Endothelial cell of umbilical vein (primary cell): ENCODE measurements around the gene SCAP.

Experiments used
- EZH2 ChIP-seq: IDR thresholded peaks from 2 replicates; pipeline ENCODE4 v1.6.1; 2012; ENCODE audit warnings: borderline replicate concordance, low read depth, mild to moderate bottlenecking, moderate library complexity, low read length, inconsistent platforms; ENCODE audit not compliant: severe bottlenecking
- FOS ChIP-seq: IDR thresholded peaks from 2 replicates; pipeline ENCODE4 v1.6.1; 2011; ENCODE audit warnings: mild to moderate bottlenecking, low read length, moderate library complexity, borderline replicate concordance; ENCODE audit not compliant: insufficient read depth
- GATA2 ChIP-seq: IDR thresholded peaks from 2 replicates; pipeline ENCODE4 v1.7.0; 2011; ENCODE audit warnings: low read depth, mild to moderate bottlenecking, moderate library complexity, mixed read lengths, low read length; ENCODE audit not compliant: insufficient read length, insufficient read depth
- JUN ChIP-seq: IDR thresholded peaks from 2 replicates; pipeline ENCODE4 v1.6.1; 2011; ENCODE audit warnings: borderline replicate concordance, low read depth; ENCODE audit not compliant: insufficient read length, insufficient read depth
- MYC ChIP-seq: IDR thresholded peaks from one replicate; pipeline ENCODE4 v1.6.1; 2011; ENCODE audit warnings: mild to moderate bottlenecking, low read depth, low read length
- POLR2A ChIP-seq: IDR thresholded peaks from 2 replicates; pipeline ENCODE4 v1.6.1; 2012; ENCODE audit warnings: low read depth, mild to moderate bottlenecking, control low read depth, low read length
- POLR2AphosphoS5 ChIP-seq: IDR thresholded peaks from 2 replicates; pipeline ENCODE4 v1.6.1; 2012; ENCODE audit warnings: low read depth, mild to moderate bottlenecking, control low read depth, low read length, moderate library complexity; ENCODE audit not compliant: insufficient read depth
- TF ChIP-seq, protein P1 (sequence below), 2 donors: IDR thresholded peaks; 1 replicate in 1 of 2; 2 replicates in 1 of 2; pipeline ENCODE4 v1.5.1; 2011; ENCODE audit warnings: low read length in 2 of 2, mild to moderate bottlenecking in 2 of 2, moderate library complexity in 2 of 2, control low read depth in 1 of 2, inconsistent platforms in 1 of 2, low read depth in 1 of 2; ENCODE audit not compliant: insufficient read depth in 1 of 2; ENCODE audit errors: extremely low read depth in 1 of 2
- TF ChIP-seq, protein P2 (sequence below): IDR thresholded peaks from 2 replicates; pipeline ENCODE4 v1.6.1; 2011; ENCODE audit not compliant: insufficient read depth, insufficient read length

DNA sequence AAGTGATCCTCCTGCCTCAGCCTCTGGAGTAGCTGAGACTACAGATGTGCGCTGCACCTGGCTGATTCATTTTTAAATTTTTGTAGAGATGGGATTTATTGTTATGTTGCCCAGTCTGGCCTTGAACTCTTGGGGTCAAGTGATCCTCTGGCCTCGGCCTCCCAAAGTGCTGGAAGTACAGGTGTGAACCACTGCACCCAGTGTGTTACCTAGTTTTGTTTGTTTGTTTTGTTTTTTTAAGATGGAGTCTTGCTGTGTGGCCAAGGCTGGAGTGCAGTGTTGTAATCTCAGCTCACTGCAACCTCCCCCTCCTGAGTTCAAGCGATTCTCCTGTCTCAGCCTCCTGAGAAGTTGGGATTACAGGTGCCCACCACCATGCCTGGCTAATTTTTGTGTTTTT is 82.8 kb downstream of the SCAP start:
- TF ChIP-seq, protein P1, sequence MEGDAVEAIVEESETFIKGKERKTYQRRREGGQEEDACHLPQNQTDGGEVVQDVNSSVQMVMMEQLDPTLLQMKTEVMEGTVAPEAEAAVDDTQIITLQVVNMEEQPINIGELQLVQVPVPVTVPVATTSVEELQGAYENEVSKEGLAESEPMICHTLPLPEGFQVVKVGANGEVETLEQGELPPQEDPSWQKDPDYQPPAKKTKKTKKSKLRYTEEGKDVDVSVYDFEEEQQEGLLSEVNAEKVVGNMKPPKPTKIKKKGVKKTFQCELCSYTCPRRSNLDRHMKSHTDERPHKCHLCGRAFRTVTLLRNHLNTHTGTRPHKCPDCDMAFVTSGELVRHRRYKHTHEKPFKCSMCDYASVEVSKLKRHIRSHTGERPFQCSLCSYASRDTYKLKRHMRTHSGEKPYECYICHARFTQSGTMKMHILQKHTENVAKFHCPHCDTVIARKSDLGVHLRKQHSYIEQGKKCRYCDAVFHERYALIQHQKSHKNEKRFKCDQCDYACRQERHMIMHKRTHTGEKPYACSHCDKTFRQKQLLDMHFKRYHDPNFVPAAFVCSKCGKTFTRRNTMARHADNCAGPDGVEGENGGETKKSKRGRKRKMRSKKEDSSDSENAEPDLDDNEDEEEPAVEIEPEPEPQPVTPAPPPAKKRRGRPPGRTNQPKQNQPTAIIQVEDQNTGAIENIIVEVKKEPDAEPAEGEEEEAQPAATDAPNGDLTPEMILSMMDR (IDR thresholded peaks at IDR 0.05; ENCODE audit: extremely low read depth in 1 of 2, insufficient read depth in 1 of 2, low read depth in 1 of 2, low read length in 2 of 2): no peak
- TF ChIP-seq EZH2: no peak
- TF ChIP-seq, protein P2, sequence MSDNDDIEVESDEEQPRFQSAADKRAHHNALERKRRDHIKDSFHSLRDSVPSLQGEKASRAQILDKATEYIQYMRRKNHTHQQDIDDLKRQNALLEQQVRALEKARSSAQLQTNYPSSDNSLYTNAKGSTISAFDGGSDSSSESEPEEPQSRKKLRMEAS: no peak
- no peak for TF ChIP-seq POLR2A
- TF ChIP-seq POLR2AphosphoS5: no peak
- TF ChIP-seq FOS: no peak
- no peak for TF ChIP-seq MYC
- no peak for TF ChIP-seq GATA2
- TF ChIP-seq JUN: no peak
